Right cardiac atrium (tissue), 5 donors: ENCODE data around the gene GTF3C2. TPM values are rescaled to one million over a fixed set of nuclear protein-coding genes. Genes with fewer than 3 reads are reported as not detected.
"Not testable (repeated sequence)": the region's sequence is repeated elsewhere in the genome, so short reads cannot be mapped to it uniquely, and the experiment has no call there.

Experiments used
- ATAC-seq, 2 donors: fragments of 200-7000 bp; cut with Tn5 transposase; one replicate each; pipeline versions ENCODE4 v1.8.0 to v1.9.1; 2020; ENCODE audit warnings: moderate library complexity in 2 of 2, mild to moderate bottlenecking in 1 of 2
- DNase-seq, 3 donors: peaks; one replicate each; pipeline ENCODE4 v3.0.0-alpha.2; 2020
- H3K27ac ChIP-seq: one replicate; pipeline ENCODE4 v1.5.1; 2013; ENCODE audit warnings: mild to moderate bottlenecking, low read length, control low read depth, moderate library complexity
- H3K27me3 ChIP-seq: one replicate; pipeline ENCODE4 v1.6.1; 2013; ENCODE audit not compliant: control insufficient read depth, insufficient read depth
- H3K4me1 ChIP-seq: one replicate; pipeline ENCODE4 v1.6.1; 2013; ENCODE audit warnings: low read length; ENCODE audit not compliant: control insufficient read depth, insufficient read depth
- H3K4me3 ChIP-seq: one replicate; pipeline ENCODE4 v1.5.1; 2013; ENCODE audit warnings: low read length, control low read depth
- H3K9me3 ChIP-seq: one replicate; pipeline ENCODE4 v1.6.1; 2013; ENCODE audit warnings: low read length; ENCODE audit not compliant: control insufficient read depth
- WGBS: extraction: QIAGEN DNeasy Blood & Tissue Kit; methylation state at CpG from one replicate; pipeline ENCODE4 v1.1.7; 2013; 5-methylcytosine and 5-hydroxymethylcytosine counted together
- intact Hi-C, 4 donors: fragments of 100-400 bp; cut with DNase I; formaldehyde crosslinking; loops; one replicate each; pipeline versions ENCODE4 v1.11.0 to v1.14.0; 2022 to 2023
- polyA plus RNA-seq: library from polyadenylated mRNA; stranded (reverse); fragments of 200-250 nt; gene quantifications from one replicate; pipeline ENCODE4 v1.2.3, GENCODE V29; 2013
- total RNA-seq, 4 donors: library from RNA; stranded (reverse); fragmentation: NEBNext Ultra II Directional; extraction: Animal tissue kit (Norgen Biotek cat#: 25700); gene quantifications; one replicate each; pipeline ENCODE4 v1.2.1, GENCODE V29; 2021
- donor health status: healthy with polysubstance abuse.
- donor health status: DM: no; HTN: yes; CAD: no.
- donor health status: DM: no; HTN: no; CAD: no.
- donor health status: DM: no; HTN: yes; CAD: no; lungs with severe emphysema.
- donor health status: DM: yes; HTN: yes; CAD: no.

The GTF3C2 gene
- total and polyA plus RNA-seq, 5 donors, result 16.9 to 32.1 (median 24.9) TPM

DNA sequence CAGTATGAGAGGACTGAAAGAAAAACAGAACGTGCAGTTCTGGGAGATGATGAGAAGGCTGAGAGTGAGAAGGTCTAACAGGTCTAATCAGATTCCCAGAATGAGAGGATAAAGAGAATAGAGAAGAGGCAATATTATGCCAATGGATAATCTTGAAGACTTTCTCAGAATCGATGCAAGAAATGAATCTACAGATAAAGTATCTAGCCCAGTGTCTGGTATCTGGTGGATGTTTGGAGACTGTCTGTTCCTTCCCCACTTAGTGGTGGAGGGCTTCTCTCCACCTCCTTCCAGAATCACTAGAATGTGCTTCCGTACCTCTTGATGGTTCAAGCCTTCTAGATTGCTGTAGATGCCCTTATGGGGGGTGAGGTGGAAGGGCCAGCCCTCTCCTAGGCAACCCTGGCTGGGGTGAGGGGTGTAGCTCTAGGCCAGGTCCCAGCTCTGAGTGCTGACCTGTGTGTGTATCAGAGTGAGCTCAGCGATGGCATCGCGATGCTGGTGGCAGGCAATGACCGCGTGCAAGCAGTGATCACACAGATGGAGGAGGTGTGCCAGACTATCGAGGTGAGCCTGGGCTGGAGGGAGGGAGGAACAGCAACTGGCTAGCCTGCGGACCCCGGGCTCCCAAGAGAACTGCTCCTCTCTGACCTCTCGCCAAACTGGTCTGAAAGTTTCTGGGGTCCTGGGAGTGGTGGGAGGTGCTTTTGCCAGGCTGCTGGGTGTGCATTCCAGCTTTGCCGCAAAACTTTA lies 51.9 kb downstream of the GTF3C2 start:
- H3K27me3 ChIP-seq, result no peaks in the 10 kb centered on the region
- intact Hi-C loops, result no loop called here
- no peak for ATAC-seq
- H3K4me1 ChIP-seq, result no peaks in the 10 kb centered on the region
- H3K9me3 ChIP-seq, result no peaks in the 10 kb centered on the region
- no peak overlapping the region for H3K27ac ChIP-seq
- WGBS, result 86% methylated on average over 13 of the region's 13 CpGs
- H3K4me3 ChIP-seq, result no peak overlapping the region
- DNase-seq, result no peak

DNA sequence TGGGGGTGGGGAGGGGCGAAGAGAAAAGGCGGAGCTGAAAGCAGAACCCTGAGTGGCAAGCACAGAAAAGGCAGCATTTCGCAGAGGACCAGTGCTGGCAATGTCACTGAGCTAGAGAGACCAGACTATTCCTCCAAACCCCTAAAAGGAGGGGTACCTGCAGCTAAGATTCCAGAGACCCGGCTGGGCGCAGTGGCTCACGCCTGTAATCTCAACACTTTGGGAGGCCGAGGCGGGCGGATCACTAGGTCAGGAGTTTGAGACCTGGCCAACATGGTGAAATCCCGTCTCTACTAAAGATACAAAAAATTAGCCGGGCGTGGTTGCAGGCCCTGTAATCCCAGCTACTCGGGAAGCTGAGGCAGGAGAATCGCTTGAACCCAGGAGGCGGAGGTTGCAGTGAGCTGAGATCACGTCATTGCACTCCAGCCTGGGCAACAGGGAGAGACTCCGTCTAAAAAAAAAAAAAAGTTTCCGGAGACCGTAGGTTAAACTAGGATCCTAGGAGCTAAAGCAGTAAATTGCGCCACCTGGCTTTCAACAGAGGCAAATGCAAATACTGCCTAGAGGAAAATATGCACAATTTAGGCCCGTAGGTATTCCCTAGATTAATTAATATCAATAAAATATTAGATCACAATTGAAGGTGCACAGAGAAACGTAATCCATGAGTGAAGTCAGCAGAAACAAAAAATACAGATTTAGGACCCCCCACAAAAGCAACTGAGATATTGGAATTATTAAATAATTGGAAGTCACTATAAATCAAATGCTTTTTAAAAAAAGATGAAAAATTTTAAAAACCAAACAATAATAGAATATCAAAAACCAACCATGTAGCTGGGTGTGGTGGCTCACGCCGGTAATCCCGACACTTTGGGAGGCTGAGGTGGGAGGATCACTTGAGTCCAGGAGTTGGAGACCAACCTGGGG lies 53.2 kb downstream of the GTF3C2 start:
- no peaks in the 10 kb centered on the region for H3K27me3 ChIP-seq
- DNase-seq (peak in 2 of 3 donors; percentile 39 to 65), ATAC-seq (peak; percentile 49 to 66)
- no peaks in the 10 kb centered on the region for H3K4me1 ChIP-seq
- intact Hi-C loops, result no loop called here
- no peak overlapping the region for H3K4me3 ChIP-seq
- WGBS, result 20% methylated on average over 25 of the region's 25 CpGs
- peak overlapping the region; percentile 30 for H3K27ac ChIP-seq
- no peaks in the 10 kb centered on the region for H3K9me3 ChIP-seq

DNA sequence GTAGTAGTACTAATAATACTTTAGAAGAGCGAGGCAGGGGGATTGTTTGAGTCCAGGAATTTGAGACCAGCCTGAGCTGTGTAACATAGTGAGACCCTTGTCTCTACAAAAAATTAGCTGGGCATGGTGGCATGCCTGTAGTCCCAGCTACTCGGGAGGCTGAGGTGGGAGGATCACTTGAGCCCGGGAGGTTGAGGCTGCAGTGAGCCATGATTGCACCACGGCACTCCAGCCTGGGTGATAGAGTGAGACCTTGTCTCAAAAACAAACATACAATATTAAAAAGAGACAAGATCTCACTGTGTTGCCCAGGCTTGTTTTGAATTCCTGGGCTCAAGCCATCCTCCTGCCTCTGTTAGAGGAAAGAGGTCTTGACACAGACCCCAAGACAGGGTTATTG lies 56.0 kb downstream of the GTF3C2 start:
- H3K27me3 ChIP-seq, H3K9me3 ChIP-seq, DNase-seq, H3K4me3 ChIP-seq, H3K4me1 ChIP-seq, intact Hi-C loops, H3K27ac ChIP-seq, ATAC-seq: not testable (repeated sequence)
- WGBS, result 88% methylated on average over 4 of the region's 4 CpGs

DNA sequence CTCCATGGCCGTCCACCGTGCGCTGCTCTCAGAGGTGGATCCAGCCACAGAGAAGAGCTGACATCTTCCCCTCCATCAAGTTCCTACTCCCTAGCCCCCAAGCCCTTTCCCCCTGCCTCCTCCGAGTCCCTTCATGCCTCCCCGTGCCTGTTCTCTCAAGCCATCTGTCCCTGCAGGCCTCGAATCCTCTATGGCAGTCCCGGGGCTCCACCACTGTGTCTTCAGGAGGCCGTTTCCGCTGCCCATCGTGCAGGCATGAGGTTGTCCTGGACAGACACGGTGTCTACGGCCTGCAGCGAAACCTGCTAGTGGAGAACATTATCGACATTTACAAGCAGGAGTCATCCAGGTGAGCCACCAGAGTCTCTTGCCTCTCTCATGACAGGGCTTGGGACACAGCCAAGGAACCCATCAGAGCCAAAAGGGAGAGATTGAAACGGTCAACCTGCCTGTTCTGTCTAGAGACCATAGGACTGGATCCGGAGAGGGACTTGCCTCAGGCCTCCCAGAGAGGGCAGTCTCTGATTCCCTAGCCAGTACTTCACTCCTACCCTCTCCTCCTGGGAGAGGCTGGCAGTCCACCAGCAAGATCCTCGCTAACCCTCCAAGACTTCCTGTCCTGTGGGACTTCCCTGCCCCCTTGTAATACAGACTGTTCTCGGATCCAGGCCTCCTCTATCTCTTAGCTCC lies 58.0 kb downstream of the GTF3C2 start:
- intact Hi-C loops, result no loop called here
- H3K27ac ChIP-seq, result no peak overlapping the region
- ATAC-seq (no peak), DNase-seq (no peak)
- H3K4me1 ChIP-seq, result peaks cover 2% of the 10 kb centered on the region
- H3K27me3 ChIP-seq, result no peaks in the 10 kb centered on the region
- WGBS, result 75% methylated on average over 18 of the region's 18 CpGs
- no peaks in the 10 kb centered on the region for H3K9me3 ChIP-seq
- no peak overlapping the region for H3K4me3 ChIP-seq

DNA sequence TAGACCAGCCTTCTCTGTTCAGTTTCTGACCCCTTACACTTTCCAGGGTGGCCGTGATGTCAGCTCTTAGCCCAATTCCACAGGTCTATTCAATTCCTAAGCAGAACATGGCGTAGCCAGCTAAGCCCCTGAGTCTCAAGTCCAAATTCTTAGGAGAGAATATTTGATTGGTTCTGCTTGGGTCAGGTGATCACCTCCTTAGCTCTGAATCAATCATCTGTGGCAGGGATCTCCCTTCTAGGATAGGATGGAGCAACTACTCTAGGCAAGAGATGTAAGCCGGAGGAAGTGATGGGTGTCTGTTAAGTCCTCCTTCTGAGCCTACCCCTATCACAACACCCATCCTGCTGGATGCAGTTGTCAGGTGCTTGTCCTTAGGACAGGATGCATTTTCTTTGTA lies 59.4 kb downstream of the GTF3C2 start:
- Histone ChIP-seq H3K9me3 (no peaks in the 10 kb centered on the region), H3K4me1 (peaks cover 2% of the 10 kb centered on the region), H3K27me3 (no peaks in the 10 kb centered on the region), H3K27ac (no peak overlapping the region), H3K4me3 (no peak overlapping the region)
- WGBS, result 92% methylated on average over 3 of the region's 3 CpGs
- ATAC-seq, result no peak
- no peak for DNase-seq
- intact Hi-C loops, result no loop called here

DNA sequence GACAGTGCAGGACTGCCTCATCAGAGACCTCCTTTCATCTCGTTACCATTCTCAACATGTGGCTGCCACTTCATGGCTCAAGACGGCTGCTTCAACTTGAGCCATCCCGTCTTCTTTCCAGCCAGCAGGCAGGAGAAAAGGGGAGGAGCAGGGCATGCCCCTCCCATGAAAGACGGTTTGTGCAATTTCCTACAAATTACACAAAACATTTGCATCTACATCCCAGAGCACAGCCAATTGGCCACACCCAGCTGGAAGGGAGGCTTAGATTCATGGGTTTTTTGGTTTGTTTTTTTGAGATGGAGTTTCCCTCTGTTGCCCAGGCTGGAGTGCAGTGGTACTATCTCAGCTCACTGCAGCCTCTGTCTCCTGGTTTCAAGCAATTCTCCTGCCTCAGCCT lies 60.1 kb downstream of the GTF3C2 start:
- ATAC-seq, result no peak
- intact Hi-C loops, result no loop called here
- DNase-seq, result no peak
- H3K27me3 ChIP-seq, result no peaks in the 10 kb centered on the region
- 60% methylated on average over 4 of the region's 4 CpGs for WGBS
- H3K9me3 ChIP-seq, result no peaks in the 10 kb centered on the region
- H3K4me3 ChIP-seq, result no peak overlapping the region
- peaks cover 2% of the 10 kb centered on the region for H3K4me1 ChIP-seq
- H3K27ac ChIP-seq, result no peak overlapping the region

DNA sequence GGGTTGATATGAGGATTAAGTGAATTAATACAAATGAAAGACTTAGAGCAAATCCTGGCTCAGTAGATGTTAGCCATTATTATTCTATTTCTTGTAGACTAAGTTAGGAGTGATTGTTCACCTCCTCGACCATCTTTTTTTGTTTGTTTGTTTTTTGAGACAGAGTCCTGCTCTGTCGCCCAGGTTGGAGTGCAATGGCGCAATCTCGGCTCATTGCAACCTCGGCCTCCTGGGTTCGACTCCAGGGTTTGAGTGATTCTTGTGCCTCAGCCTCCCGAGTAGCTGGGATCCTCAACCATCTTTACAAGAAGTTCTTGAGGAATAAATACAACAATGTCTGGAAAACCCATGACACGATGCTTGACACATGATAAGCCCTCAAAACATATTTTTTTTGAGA lies 61.6 kb downstream of the GTF3C2 start:
- no peak overlapping the region for H3K27ac ChIP-seq
- peaks cover 2% of the 10 kb centered on the region for H3K4me1 ChIP-seq
- no peak overlapping the region for H3K4me3 ChIP-seq
- H3K27me3 ChIP-seq, result no peaks in the 10 kb centered on the region
- no peaks in the 10 kb centered on the region for H3K9me3 ChIP-seq
- DNase-seq (no peak), ATAC-seq (no peak)
- intact Hi-C loops, result no loop called here
- 92% methylated on average over 8 of the region's 8 CpGs for WGBS

DNA sequence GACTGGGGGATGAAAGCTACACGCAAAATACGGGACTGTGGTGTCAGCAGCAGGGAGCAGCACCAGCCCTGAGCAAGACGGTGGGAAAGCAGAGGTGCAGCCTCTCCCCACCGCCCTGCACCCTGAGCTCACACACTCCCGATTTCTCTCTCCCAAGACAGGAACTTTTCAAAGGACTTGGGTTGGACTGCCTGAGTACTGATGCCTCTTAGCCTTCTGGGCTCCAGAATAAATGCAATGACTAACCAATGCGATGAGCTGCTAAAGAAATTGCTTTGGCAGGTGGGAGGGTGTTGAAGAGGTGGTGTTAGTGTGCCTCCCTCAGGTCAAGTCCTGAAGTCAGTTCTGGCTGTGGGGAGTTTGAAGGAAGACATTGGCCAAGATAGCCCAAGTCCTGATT lies 64.7 kb downstream of the GTF3C2 start:
- WGBS, result 29% methylated on average over 6 of the region's 6 CpGs
- Histone ChIP-seq H3K27ac (peak overlapping the region; percentile 6), H3K4me3 (no peak overlapping the region), H3K9me3 (no peaks in the 10 kb centered on the region), H3K4me1 (peaks cover 4% of the 10 kb centered on the region), H3K27me3 (no peaks in the 10 kb centered on the region)
- peak; percentile 30 to 34 for ATAC-seq
- intact Hi-C loops, result no loop called here
- DNase-seq, result no peak

DNA sequence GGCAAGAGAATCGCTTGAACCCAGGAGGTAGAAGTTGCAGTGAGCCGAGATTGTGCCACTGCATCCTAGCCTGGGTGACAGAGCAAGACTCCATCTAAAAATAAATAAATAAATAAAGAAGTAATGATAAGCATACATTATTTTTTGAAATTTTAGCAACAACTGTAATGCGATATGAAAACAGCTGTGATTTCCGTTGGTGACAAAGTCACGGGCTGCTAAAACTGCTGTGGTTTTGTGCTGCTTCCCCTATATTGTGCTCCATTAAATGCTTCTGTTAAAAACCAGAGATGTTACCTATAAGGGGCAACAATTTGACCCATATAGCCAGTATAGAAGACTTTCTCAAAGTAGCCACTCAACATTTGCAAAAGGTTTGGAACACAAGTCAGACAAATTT lies 66.0 kb downstream of the GTF3C2 start:
- Histone ChIP-seq H3K27ac (no peak overlapping the region), H3K9me3 (no peaks in the 10 kb centered on the region), H3K4me3 (no peak overlapping the region), H3K27me3 (no peaks in the 10 kb centered on the region), H3K4me1 (peaks cover 2% of the 10 kb centered on the region)
- no peak for ATAC-seq
- intact Hi-C loops, result no loop called here
- DNase-seq, result no peak
- 83% methylated on average over 5 of the region's 5 CpGs for WGBS

DNA sequence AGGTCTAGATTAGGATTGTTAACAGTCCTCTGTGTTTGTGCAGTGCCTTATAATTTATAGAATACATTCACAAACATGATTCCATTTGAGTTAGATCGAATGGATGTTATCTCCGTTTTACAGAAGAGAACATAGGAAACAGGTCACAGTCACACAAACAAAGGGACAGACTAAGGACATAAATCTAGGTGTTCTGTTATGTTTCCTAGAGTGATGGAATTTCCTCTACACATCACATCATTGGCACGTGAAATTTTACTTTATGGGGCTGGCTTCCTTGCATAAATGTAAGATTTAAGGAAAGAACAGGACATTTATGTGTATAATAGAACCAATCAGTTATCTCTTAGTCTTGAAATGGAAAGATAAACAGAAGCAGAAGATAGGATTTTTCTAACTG lies 68.0 kb downstream of the GTF3C2 start:
- no peak for ATAC-seq
- no peak overlapping the region for H3K4me3 ChIP-seq
- DNase-seq, result no peak
- H3K27ac ChIP-seq, result no peak overlapping the region
- peaks cover 2% of the 10 kb centered on the region for H3K4me1 ChIP-seq
- no peaks in the 10 kb centered on the region for H3K27me3 ChIP-seq
- intact Hi-C loops, result loop anchor here in 2 of 4 donors (10.0 kb wide), 1 partner anchor 194 kb away; no protein-coding TSS in a partner anchor
- H3K9me3 ChIP-seq, result no peaks in the 10 kb centered on the region
- 39% methylated on average over 3 of the region's 3 CpGs for WGBS

DNA sequence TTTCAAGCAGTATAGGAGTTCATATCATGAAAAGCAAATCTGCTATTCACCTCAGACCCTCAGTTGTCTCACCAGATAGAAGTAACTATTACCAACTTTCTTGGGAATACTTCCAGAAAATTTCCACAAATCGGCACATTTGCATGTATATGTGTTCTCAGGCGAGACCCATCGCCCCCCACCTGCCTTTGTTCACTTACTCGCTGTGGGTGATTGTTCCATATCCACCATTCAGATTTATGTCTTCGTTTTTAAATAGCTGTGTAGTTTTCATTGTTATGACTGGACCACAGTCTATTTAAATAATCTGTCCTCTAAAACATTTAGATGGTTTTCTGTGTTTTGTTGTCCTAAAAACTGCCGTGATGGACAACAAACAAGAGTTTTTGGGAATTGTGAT lies 71.1 kb downstream of the GTF3C2 start:
- no peak for DNase-seq
- no peak for ATAC-seq
- peak overlapping the region; percentile 62 for H3K4me3 ChIP-seq
- H3K27me3 ChIP-seq, result no peaks in the 10 kb centered on the region
- intact Hi-C loops, result loop anchor here in 2 of 4 donors (10.0 kb wide), 1 partner anchor 191 kb away; no protein-coding TSS in a partner anchor
- H3K4me1 ChIP-seq, result peaks cover 2% of the 10 kb centered on the region
- H3K9me3 ChIP-seq, result no peaks in the 10 kb centered on the region
- H3K27ac ChIP-seq, result no peak overlapping the region
- 59% methylated on average over 6 of the region's 6 CpGs for WGBS
